ENCODE measurements around the gene APOL3. TPM values are rescaled to one million over a fixed set of nuclear protein-coding genes. Genes with fewer than 3 reads are reported as not detected.

Gene APOL3
- total RNA-seq, 1 experiment from 2014 or later = 3.2 TPM

DNA sequence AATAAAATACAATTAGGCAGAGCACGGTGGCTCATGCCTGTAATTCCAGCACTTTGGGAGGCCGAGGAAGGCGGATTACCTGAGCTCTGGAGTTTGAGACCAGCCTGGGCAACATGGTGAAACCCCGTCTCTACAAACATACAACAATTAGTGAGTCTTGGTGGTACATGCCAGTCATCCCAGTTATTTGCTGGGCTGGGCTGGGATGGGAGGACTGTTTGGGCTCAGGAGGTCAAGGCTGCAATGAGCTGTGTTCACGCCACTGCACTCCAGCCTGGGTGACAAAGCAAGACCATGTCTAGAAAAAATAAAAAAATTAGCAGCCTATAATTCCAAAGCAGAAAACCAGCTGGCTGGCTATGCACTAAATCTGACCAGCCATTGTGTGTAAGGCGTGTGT is 35.1 kb downstream of the APOL3 start:
- H3K27ac ChIP-seq (ENCODE audit: low read length) = no peak overlapping the region
- ChIA-PET CTCF (interaction anchor here (0.6 kb wide), 2 partner anchors 198 to 824 kb away, joined by 4 to 7 read pairs; no protein-coding TSS in a partner anchor), POLR2A (no interaction called here)
- no peaks in the 10 kb centered on the region; the same call in 1 of the 2 replicates for H3K27me3 ChIP-seq (ENCODE audit: control insufficient read depth, insufficient read depth, low read length)
- intact Hi-C loops (cut with micrococcal nuclease; ENCODE audit: unreplicated experiment) = loop anchor here (2.0 to 10.0 kb wide), 2 partner anchors 59 to 191 kb away; no protein-coding TSS in a partner anchor
- no peaks in the 10 kb centered on the region for H3K36me3 ChIP-seq (ENCODE audit: control insufficient read depth, insufficient read depth, low read length)
- no peak overlapping the region for H3K4me3 ChIP-seq (ENCODE audit: low read depth in 2 of 2, low read length in 2 of 2)
- no peak for ATAC-seq
- H3K9me3 ChIP-seq (ENCODE audit: control insufficient read depth, insufficient read depth, low read depth, low read length) = no peaks in the 10 kb centered on the region
- DNase-seq (ENCODE audit: low read depth, low spot score) = no peak
- in situ Hi-C loops (cut with HindIII; ENCODE audit: low pct_unique_long_range_greater_than_20kb, low sequenced_read_pairs) = no loop called here
- no TSS peak for BruUV-seq (replicated peaks)
- H3K4me1 ChIP-seq (ENCODE audit: control insufficient read depth, insufficient read depth, low read length) = no peaks in the 10 kb centered on the region
- TF ChIP-seq TCF7L2 (IDR thresholded peaks at IDR 0.05; ENCODE audit: low read depth, low read length) (no peak), SIN3A (IDR thresholded peaks at IDR 0.05; ENCODE audit: borderline replicate concordance, insufficient read depth, low read depth, low read length) (no peak), POLR2AphosphoS5 (IDR thresholded peaks at IDR 0.05; ENCODE audit: low read depth, low read length) (no peak), CTCF (IDR thresholded peaks at IDR 0.05) (no peak)
- TF ChIP-seq, protein P1, sequence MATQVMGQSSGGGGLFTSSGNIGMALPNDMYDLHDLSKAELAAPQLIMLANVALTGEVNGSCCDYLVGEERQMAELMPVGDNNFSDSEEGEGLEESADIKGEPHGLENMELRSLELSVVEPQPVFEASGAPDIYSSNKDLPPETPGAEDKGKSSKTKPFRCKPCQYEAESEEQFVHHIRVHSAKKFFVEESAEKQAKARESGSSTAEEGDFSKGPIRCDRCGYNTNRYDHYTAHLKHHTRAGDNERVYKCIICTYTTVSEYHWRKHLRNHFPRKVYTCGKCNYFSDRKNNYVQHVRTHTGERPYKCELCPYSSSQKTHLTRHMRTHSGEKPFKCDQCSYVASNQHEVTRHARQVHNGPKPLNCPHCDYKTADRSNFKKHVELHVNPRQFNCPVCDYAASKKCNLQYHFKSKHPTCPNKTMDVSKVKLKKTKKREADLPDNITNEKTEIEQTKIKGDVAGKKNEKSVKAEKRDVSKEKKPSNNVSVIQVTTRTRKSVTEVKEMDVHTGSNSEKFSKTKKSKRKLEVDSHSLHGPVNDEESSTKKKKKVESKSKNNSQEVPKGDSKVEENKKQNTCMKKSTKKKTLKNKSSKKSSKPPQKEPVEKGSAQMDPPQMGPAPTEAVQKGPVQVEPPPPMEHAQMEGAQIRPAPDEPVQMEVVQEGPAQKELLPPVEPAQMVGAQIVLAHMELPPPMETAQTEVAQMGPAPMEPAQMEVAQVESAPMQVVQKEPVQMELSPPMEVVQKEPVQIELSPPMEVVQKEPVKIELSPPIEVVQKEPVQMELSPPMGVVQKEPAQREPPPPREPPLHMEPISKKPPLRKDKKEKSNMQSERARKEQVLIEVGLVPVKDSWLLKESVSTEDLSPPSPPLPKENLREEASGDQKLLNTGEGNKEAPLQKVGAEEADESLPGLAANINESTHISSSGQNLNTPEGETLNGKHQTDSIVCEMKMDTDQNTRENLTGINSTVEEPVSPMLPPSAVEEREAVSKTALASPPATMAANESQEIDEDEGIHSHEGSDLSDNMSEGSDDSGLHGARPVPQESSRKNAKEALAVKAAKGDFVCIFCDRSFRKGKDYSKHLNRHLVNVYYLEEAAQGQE (IDR thresholded peaks at IDR 0.05; ENCODE audit: insufficient read depth in 1 of 2, low read depth in 2 of 2, low read length in 1 of 2) = no peak

DNA sequence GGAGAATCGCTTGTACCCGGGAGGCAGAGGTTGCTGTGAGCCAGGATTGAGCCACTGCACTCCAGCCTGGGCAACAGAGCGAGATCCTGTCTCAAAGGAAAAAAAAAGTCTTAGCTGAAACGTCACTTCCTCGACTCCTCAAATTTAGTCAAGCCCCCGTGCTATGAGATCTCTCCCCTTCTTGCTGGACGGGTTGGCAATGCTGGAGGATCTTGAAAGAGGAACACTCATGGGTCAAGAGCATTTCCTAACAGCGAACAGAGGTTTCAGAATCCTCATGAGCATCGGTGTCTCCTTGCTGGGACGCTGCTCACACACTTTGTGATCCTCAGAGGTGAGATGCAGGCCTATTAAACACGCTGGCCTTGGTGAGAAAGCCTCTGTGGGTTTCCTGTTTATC is 35.9 kb downstream of the APOL3 start:
- POLR2A ChIA-PET = no interaction called here
- Histone ChIP-seq H3K4me3 (ENCODE audit: low read depth in 2 of 2, low read length in 2 of 2) (no peak overlapping the region), H3K9me3 (ENCODE audit: control insufficient read depth, insufficient read depth, low read depth, low read length) (no peaks in the 10 kb centered on the region), H3K4me1 (ENCODE audit: control insufficient read depth, insufficient read depth, low read length) (no peaks in the 10 kb centered on the region), H3K27me3 (ENCODE audit: control insufficient read depth, insufficient read depth, low read length) (no peaks in the 10 kb centered on the region; the same call in 1 of the 2 replicates), H3K36me3 (ENCODE audit: control insufficient read depth, insufficient read depth, low read length) (no peaks in the 10 kb centered on the region), H3K27ac (ENCODE audit: low read length) (no peak overlapping the region)
- no peak for TF ChIP-seq SIN3A (IDR thresholded peaks at IDR 0.05; ENCODE audit: borderline replicate concordance, insufficient read depth, low read depth, low read length)
- no peak for TF ChIP-seq CTCF (IDR thresholded peaks at IDR 0.05)
- TF ChIP-seq POLR2AphosphoS5 (IDR thresholded peaks at IDR 0.05; ENCODE audit: low read depth, low read length) = no peak
- no peak for TF ChIP-seq TCF7L2 (IDR thresholded peaks at IDR 0.05; ENCODE audit: low read depth, low read length)
- TF ChIP-seq, protein P1 (IDR thresholded peaks at IDR 0.05; ENCODE audit: insufficient read depth in 1 of 2, low read depth in 2 of 2, low read length in 1 of 2) = no peak
- BruUV-seq (replicated peaks) = no TSS peak
- in situ Hi-C loops (cut with HindIII; ENCODE audit: low pct_unique_long_range_greater_than_20kb, low sequenced_read_pairs) (no loop called here), intact Hi-C loops (cut with micrococcal nuclease; ENCODE audit: unreplicated experiment) (loop anchor here (2.0 to 10.0 kb wide), 2 partner anchors 58 to 190 kb away; no protein-coding TSS in a partner anchor)
- no peak for ATAC-seq
- CTCF ChIA-PET = interaction anchor here (0.6 to 0.7 kb wide), 2 partner anchors 59 to 824 kb away, joined by 3 to 7 read pairs; no protein-coding TSS in a partner anchor
- no peak for DNase-seq (ENCODE audit: low read depth, low spot score)
